AG08396 (cell line): Measurements from ENCODE around the gene ARID3A.

Experiments
- DNase-seq: peaks from one replicate; pipeline ENCODE4 v3.0.0; 2012; ENCODE audit warnings: low spot score, mixed read lengths

The ARID3A gene

GRCh38 chr19:932648-933552 lies 7.1 kb downstream of the ARID3A start:
- DNase-seq, result peak; percentile 97

- DNase-seq, result no peak
Observed at GRCh38 chr19:933553-933882, 7.7 kb downstream of the ARID3A start.

GRCh38 chr19:934197-934840 lies 8.5 kb downstream of the ARID3A start:
- DNase-seq, result no peak

- no peak for DNase-seq
Observed at GRCh38 chr19:934865-935479, 9.1 kb downstream of the ARID3A start.

GRCh38 chr19:936175-936546 lies 10.3 kb downstream of the ARID3A start:
- DNase-seq, result no peak

- DNase-seq, result no peak
Observed at GRCh38 chr19:937259-937694, 11.4 kb downstream of the ARID3A start.

- DNase-seq, result no peak
Observed at GRCh38 chr19:938233-938923, 12.5 kb downstream of the ARID3A start.

GRCh38 chr19:939439-939838 lies 13.6 kb downstream of the ARID3A start:
- no peak for DNase-seq

GRCh38 chr19:939922-940321 lies 14.1 kb downstream of the ARID3A start:
- DNase-seq, result no peak

GRCh38 chr19:940591-941291 lies 14.9 kb downstream of the ARID3A start:
- peak; percentile 93 for DNase-seq

- DNase-seq, result no peak
Observed at GRCh38 chr19:941292-942132, 15.7 kb downstream of the ARID3A start.

- no peak for DNase-seq
Observed at GRCh38 chr19:942133-942645, 16.4 kb downstream of the ARID3A start.

GRCh38 chr19:943551-944170 lies 17.8 kb downstream of the ARID3A start:
- no peak for DNase-seq

- no peak for DNase-seq
Observed at GRCh38 chr19:944171-944567, 18.3 kb downstream of the ARID3A start.

GRCh38 chr19:944663-945241 lies 18.9 kb downstream of the ARID3A start:
- DNase-seq, result no peak

GRCh38 chr19:945401-946252 lies 19.8 kb downstream of the ARID3A start:
- no peak for DNase-seq

- DNase-seq, result no peak
Observed at GRCh38 chr19:947090-947706, 21.4 kb downstream of the ARID3A start.
